ENCODE measurements around the gene ZNHIT1.
"Not testable (repeated sequence)": the region's sequence is repeated elsewhere in the genome, so short reads cannot be mapped to it uniquely, and the experiment has no call there.

ZNHIT1 gene

DNA sequence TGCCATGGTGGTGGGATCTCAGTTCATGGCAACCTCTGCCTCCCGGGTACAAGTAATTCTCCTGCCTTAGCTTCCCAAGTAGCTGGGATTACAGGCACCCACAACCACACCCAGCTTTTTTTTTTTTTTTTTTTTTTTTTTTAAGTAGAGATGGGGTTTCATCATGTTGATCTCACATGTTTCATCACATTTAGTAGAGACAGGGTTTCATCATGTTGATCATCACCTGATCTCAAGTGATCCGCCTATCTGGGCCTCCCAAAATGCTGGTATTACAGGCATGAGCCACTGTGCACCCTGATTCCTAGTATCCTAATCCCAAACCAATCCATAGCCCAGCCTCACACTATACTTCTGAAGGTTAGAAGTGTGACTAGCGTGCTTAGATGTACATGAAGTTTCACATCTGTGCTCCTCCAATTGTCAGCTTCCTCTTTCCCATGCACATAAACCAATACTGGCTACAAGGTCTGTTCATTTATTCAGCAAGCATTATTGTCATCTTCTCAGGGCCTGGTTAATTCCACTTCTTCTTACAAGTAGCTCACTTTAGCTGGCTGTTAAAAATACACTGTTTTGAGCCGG lies 31.0 kb upstream of the ZNHIT1 start:
- DNase-seq (ENCODE audit: low read depth): no peak

DNA sequence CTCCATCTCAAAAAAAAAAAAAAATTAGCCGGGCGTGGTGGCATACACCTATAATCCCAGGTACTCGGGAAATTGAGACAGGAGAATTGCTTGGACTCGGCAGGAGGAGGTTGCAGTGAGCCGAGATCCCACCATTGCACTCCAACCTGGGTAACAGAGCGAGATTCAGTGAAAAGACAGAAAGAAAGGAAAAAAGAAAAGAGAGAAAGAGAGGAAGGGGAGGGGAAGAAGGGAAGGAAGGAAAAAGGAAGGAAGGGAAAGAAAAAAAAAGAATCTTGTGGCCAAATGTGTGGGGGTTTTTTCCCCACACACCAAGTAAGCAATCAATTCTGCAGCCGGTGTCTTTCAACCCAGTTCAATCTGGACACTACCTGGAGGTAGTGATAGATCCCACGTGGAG lies 28.9 kb upstream of the ZNHIT1 start:
- DNase-seq (ENCODE audit: low read depth): no peak

DNA sequence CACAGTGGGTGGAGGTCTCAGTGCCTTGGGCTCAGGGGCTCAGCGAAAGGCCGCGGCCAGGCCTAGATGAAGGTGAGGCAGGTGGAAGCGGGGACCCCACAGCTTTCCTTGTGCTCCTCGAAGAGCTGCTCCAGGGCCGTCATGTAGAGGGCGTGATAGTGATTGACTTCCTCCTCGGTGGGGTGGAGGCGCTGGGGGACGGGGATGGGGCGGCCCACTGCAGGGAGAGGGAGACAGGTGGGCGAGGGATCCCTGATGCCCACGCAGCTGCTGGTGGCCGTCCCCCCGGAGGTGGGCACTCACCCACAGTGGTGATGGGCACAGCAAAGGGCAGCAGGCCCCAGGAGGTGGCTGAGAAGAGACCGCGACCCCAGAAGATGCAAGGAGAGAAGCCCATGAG lies 22.1 kb upstream of the ZNHIT1 start:
- DNase-seq (ENCODE audit: low read depth): no peak

DNA sequence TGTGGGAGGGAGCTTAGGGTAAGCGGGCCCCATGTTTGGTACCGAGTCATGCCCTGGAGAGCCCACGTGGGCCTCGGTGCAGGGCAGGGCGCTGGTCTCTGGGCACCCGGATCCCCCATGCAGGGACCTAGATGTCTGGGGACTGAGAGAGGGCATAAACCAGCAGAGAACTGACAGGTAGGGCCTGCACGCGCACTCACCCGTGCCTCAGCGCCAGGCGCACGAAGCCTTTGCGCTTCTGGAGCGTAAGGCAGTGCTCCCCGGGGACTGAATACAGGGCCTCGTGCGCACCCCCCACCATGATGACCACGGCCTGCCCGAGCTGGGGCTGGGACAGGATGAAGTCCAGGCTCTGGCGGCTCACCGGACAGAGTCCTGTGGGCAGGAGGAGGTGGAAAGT lies 20.0 kb upstream of the ZNHIT1 start:
- DNase-seq (ENCODE audit: low read depth): no peak

DNA sequence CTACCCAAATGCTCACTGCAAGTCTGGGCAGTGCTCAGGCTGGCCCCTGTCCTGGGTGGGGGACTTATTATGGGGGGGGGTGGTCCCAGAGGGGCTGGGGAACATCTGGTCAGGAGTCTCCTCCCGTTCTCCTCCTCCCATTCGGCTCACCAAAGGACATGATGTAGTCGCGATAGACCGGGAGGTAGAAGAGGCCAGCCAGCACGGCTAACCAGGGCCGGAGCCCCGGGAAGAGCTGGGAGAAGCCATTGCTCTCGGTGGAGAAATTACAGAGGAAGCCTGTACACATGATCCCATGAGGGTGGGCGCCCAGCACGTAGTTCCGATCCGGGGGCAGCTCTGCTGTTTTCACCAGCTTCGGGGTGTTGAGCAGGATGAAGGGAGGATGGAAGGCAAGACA lies 19.5 kb upstream of the ZNHIT1 start:
- no peak for DNase-seq (ENCODE audit: low read depth)

DNA sequence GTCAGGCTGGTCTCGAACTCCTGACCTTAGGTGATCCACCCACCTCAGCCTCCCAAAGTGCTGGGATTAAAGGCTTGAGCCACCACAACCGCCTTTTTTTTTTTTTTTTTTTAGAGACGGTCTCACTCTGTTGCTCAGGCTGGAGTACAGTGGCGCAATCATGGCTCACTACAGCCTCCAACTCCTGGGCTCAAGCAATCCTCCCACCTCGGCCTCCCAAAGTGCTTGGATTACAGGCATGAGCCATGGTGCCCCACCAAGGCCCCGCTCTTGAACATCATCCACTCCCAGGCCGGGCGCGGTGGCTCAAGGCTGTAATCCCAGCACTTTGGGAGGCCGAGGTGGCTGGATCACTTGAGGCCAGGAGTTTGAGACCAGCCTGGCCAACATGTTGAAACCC lies 18.4 kb upstream of the ZNHIT1 start:
- not testable (repeated sequence) for DNase-seq (ENCODE audit: low read depth)

DNA sequence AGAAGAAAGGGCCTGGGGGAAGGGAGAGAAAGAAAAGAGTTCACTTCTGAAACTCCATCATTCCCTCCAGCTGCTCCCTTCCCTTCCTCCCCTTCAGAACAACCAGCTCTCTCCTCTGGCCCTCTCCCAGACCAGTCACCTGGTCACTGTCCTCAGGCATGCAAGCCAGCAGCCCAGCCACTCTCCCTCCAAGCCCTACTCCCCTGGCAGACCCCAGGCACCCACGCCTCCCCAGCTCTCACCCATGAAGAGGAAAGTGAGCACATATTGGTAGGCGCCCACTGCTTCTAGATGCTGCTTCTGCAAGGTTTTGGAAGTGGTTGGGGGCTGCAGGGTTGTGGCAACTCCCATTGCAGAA lies 17.5 kb upstream of the ZNHIT1 start:
- no peak for DNase-seq (ENCODE audit: low read depth)

DNA sequence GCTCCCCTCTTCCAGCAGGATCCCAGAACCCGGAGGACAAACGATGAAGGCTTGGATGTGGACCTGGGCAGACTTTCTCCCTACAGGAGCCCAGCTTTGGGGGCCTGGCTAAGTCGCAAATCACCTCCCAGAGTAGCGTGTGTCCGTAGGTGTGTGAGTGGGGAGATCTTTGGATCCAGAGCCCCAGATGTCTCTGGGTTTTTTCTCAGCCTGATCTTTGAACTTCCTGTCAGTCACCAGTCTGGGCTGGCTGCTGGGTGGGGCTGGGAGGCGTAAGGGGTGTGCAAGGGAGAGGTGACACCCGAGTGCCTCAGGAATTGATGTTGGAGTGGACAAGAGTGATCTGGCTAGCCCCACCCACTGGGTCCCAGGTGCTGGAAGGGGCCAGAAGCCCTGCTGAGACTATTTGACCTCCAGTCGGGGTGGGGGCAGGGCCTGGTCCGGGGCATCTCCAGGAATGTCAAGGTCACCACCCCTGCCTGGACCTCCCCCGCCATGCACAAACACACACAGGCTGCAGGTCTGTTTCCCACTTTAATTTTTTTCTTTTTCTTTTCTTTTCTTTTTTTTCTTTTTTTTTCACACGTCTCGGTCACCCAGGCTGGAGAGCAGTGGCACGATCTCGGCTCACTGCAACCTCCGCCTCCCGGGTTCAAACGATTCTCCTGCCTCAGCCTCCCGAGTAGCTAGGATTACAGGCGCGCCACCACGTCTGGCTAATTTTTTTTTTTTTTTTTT lies 16.9 kb upstream of the ZNHIT1 start, which contains the start of gene MOGAT3:
TSS of gene MOGAT3 (minus strand) at position 175 of the 738 bp plus-strand sequence. CDS start 182 bp downstream, outside the sequence.
- no peak for DNase-seq (ENCODE audit: low read depth)

DNA sequence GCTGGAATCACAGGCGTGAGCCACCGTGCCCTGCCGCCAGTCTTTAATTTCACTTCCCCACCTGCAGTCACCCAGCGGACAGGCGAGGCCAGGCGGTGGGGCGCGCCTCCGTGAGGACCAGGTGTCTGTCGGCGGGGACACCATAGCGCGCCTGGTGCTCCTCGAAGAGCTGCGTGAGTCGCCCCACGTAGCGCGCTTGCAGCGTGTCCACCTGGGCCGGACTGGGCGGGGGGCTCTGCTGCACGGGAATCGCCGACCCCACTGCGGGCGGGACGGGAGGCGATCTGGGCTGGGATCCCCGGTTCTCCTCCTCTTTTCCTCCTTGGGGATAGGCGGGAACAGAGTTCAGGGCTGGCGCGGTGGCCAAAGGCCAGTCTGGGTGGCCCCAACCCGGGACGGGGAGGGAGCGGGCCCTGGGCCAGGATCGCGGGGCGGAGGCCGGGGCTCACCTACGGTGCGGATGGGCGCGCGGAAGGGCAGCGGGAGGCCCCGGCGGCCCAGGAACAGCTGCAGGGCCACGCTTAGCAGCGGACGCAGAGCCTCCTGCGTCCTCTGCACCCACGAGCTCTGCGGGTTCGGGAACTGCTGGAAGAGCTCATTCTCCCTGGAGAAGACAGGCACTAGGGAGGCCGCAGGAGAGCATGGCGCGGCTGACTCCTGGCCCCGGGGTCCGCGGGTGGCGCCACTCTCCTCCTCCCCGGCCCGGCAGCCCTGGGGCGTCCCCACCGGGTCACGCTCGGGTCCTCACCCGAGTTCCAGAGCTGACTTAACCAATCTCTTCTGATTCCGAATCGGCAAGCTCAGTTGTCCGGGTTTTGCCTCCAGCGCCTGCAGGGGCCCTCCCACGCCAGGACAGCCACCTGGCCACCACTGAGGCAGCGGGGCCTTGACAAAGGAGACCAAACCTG lies 16.0 kb upstream of the ZNHIT1 start:
- no peak for DNase-seq (ENCODE audit: low read depth)

DNA sequence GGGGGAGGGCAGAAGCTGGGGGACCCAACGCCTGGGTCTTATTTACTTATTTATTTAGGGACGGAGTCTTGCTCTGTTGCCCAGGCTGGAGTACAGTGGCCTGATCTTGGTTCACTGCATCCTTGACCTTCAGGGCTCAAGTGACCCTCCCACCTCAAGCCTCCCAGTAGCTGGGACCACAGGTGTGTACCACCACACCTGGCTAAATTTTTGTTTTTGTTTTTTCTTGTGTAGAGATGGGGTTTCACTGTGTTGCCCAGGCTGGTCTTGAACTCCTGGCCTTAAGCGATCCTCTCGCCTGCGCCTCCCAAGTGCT lies 15.4 kb upstream of the ZNHIT1 start:
- DNase-seq (ENCODE audit: low read depth): no peak

DNA sequence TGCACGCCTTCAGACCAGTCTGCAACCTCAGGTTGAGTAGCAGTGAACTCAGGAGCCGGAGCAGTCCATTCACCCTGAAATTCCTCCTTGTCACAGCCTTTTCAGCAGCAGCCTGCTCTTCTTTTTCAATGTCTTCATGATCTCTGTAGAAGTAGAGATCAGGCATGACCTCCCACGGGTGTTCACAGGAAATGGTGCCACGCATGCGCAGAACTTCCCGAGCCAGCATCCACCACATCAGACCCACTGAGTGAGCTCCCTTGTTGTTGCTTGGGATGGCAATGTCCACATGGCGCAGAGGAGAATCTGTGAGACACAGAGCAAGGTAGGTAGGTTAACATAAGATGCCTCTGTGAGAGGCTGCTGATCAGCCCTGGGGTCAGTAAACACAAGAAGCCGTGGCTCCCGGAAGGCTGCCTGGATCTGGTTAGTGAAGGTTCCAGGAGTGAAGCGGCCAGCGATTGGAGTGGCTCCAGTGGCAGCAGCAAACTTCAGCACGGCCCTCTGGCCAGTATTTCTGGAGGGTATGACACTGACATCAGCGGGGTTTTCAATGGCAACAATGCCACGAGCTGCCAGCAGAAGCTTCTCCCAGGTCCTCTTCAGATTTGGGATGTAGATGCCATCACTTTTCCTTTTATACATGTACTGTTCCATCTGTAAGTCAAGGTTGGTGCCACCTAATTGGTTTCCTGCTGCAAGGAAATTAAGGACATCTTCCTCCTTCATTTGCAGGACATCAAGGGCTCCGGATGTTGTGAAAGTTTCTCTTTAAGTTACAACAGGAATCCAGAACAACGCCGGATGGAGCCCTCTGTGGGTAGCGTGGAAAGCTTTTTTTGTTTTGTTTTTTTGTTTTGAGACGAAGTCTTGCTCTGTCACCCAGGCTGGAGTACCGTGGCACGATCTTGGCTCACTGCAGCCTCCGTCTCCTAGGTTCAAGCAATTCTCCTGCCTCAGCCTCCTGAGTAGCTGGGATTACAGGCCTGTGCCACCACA lies 13.9 kb upstream of the ZNHIT1 start:
- DNase-seq (ENCODE audit: low read depth): not testable (repeated sequence)

DNA sequence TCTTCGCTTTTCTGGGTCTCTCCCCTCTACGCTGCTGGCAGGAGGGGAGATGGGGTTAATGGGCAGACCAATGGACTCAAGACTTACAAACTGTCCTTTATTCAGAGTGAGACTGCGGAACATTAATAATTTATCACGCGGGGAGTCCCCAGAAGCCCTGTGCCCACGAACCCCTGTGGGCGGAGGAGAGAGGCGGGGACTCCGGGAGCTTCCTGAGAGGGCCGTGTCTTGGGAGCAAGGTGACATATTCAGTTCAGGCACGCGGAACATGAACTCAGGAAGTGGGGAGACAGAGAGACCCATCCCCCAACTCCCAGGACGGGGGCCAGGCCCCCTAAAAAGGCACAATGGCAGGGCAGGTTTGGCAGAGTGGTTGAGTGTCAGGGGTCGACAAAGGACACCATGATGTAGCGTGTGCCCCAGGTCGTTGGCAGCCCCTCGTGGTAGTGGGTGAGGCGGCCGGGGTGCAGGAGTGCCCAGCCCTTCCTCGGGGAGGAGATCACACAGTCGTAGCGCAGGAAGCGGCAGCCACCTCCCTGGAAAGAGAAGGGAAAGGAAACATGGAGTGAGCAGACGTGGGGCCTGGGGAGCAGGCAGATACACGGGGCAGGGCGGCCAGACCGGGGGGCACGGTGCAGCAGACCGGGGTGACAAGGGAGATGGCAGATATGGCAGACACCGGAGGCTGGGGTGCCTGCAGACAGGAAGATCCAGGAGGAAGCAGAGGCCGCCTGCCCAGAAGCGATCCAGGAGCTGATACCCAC lies 11.9 kb upstream of the ZNHIT1 start:
- no peak for DNase-seq (ENCODE audit: low read depth)

DNA sequence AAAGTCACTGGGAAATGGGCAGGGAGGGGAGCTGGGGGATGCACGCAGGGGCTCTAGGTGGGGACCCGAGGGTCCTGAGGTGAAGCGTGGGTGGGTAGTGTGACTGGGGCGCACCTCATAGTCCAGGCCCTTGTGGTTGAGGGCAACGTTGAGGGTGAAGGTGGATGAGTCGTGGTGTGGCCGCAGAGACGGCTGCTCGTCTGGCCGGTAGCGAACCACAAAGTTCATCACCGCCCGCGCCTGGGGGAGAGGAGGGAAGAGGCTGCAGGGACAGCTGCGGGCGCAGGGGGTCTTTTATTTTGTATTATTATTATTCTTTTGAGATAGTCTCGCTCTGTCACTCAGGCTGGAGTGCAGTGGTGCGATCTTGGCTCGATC lies 11.3 kb upstream of the ZNHIT1 start:
- no peak for DNase-seq (ENCODE audit: low read depth)

DNA sequence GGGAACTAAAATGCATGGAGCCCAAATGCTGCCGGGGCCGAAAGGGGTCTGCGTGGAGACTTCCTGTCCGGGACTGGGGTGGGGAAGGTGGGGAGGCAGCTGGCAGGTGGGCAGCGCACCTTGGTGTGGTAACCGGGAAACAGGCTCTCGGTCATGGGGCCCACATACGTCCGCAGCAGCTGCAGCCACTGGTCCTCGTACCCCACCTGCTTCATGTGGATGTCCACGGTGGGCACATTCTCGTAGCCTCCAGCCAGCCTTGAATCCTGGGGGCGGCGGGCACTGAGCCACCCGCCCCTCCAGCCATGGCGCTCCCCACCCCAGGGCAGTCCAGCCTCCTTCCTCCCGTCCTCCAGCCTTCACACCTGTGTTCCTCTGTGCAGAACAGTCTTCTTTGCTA lies 10.5 kb upstream of the ZNHIT1 start:
- no peak for DNase-seq (ENCODE audit: low read depth)

DNA sequence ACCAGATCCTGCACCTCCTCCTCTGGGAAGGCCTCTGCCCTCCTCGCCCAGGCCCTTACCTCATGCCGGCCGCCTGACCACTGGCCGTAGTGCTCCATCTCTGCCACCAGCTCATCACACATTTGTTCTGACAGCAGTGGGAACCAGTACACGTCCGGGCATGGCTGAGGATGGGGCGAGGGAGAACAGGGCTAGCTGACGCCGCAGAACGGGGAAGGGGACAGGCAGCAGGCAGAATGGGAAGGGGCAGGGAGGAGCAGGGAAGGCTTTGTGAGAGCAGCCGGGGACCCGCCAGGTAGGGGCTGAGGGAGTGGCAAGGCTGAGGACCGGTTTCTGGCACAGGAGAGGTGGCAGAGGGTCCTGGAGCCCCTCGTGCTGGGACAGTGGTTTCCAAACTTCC lies 9.2 kb upstream of the ZNHIT1 start:
- no peak for DNase-seq (ENCODE audit: low read depth)

DNA sequence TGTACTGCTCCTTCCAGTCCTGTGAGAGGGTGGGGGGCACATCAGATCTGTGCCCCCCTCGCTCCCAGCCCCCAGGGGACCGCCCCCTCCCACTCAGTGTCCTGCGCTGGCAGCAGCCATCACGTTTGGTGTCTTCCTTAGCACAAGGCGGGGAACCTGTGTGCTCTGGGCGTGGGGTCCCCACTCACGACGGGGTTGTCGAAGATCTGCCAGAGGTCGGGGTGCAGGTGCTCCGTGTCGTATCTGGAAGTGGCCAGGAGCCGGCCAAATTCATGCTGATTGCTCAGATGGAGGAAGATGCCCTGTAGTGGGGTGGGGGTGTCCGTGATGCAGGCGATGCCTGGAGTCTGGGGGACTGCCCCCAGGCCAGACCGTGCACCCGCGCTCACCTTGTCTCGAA lies 7.8 kb upstream of the ZNHIT1 start:
- no peak for DNase-seq (ENCODE audit: low read depth)

DNA sequence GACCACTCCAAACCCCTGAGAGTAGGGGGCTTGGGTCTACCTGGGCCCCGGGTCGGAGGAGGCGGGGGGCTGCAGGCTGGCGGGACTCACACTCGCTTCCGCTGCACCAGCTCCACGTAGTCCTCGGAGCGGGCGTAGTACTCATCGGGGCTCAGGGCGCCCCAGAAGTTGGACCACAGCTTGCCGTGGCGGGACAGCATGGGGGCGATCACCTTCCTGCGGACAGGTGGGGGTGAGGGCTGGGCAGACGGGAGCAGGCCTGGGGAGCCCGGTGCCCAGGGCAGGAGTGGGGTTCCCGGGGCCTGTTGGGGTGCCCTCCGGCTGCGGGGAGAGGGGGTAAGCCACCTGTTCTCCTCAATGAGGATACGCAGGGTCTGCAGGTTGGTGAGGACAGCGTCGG lies 6.5 kb upstream of the ZNHIT1 start:
- DNase-seq (ENCODE audit: low read depth): no peak

DNA sequence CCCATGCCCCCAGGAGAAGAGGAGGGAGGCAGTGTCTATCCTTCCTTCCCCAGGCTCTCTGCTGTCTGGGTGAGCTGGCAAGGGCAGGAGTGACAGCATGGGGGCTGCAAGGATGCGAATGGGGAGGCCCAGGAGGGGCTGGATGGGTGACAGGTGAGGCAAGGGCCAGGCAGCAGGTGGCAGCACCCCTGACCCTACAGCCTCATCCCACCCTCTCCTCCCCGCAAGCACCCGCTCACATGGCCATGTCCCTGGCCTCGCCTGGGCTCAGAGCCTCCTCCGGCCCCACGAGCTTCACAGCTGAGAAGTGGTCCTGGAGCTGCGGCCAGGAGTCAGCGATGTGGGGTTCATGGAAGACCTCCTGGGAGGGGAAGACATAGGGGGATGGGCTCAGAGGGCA lies 6.0 kb upstream of the ZNHIT1 start:
- no peak for DNase-seq (ENCODE audit: low read depth)

DNA sequence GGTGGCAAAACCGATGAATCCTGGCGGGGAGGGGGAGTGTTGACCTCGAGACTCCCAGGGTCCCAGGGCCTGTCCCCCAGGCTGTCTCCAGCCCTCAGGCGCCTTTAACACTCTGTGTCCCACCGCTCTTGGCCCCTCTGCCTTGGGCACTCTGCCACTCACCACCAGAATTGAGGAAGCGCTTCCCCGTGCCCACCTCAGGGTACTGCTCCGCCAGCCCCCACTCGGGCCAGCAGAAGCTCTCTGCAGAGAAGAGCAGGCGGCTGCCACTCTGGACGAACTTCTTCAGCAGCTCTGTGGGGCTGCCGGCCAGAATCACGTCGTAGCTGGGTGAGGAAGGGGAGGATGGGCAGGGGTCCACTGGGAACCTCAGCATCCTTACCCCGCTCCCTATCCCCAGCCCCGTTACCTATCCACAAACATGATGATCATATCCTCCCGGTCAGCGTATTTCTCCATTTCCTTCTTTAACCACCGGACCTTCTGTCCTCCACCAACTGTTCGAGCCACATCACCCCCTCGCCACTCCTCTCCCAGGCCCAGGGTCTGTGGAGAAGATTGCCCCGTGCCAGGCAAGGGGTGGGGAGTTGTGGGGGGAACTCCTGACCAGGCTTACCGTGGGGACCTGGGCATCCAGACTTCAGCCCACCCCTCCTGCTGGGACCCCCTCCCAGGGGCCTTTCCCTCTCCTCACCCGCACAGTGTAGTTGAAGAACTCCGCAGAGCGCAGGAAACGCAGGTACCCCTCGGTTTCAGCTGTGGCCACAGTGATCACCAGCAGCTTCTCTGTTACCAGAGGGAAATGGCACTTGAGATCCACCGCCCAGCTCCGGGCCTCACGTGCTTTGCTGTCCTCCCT lies 1.7 kb upstream of the ZNHIT1 start:
- no peak for DNase-seq (ENCODE audit: low read depth)

DNA sequence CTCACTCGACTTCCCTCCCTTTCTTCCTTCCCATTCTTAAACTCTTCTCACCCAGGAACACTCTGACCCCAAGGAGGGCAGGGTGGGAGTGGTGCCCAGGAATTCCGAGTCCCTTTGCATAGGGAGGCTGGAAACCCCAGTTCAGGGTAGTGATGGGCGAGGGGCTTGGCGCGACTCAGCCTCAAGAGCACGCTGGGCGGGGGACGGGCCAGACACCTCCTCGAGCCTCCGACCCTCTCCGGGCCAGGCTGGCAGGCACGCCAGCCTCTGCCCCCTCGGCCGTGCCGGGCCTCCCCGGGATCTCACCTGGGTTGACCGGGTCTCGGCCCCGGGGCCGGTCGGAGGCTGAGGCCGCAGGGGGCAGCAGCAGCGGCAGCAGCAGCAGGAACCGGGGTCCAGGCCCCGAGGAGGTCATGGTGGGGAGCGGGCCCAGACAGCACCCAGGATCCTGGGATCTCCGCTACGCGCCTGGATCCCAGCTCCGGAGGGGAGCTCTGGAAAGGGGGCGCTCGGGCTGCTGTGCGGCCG lies 1.0 kb upstream of the ZNHIT1 start:
- no peak for DNase-seq (ENCODE audit: low read depth)
